Fibroblast of pulmonary artery (primary cell): ENCODE data around the gene FBXW5.

Experiments
- DNase-seq: peaks from one replicate; pipeline ENCODE4 v3.0.0-alpha.2; 2010; ENCODE audit warnings: low read depth
- H3K4me3 ChIP-seq: replicated peaks from 2 replicates; pipeline ENCODE4 v1.5.1; 2011; ENCODE audit warnings: low read depth, mild to moderate bottlenecking, control low read depth, low read length, moderate library complexity
- TF ChIP-seq, protein P1 (sequence below): IDR thresholded peaks from 2 replicates; pipeline ENCODE4 v1.5.1; 2011; ENCODE audit warnings: mild to moderate bottlenecking, control low read depth, low read length, inconsistent platforms; ENCODE audit errors: missing control alignments

The FBXW5 gene

DNA sequence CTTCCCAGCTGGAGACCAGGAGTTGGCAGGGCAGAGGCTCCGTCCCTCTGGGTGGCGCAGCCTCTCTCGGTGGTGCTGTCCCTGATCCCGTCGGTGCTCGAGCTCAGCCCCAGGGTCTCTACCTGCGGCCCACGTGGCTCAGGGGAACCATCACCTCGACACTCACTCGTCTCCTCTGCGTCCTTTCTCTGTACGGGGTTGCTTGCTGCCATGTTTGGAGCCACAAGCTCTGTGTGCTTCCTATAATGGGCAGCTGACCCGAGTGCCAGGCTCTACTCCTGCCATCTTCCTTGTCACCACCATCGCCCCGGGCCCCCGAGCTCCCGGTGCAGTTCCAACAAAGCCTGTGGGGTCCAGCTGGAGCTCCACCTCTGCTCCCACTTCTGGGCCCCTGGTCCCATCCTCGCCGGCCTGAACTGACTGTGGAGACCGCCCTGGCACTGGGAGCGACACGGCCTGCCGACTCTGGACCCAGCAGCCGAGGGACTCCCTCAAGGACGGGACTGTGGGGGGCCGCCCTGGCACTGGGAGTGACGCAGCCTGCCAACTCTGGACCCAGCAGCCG lies 5.0 kb downstream of the FBXW5 start:
- no peak for DNase-seq

DNA sequence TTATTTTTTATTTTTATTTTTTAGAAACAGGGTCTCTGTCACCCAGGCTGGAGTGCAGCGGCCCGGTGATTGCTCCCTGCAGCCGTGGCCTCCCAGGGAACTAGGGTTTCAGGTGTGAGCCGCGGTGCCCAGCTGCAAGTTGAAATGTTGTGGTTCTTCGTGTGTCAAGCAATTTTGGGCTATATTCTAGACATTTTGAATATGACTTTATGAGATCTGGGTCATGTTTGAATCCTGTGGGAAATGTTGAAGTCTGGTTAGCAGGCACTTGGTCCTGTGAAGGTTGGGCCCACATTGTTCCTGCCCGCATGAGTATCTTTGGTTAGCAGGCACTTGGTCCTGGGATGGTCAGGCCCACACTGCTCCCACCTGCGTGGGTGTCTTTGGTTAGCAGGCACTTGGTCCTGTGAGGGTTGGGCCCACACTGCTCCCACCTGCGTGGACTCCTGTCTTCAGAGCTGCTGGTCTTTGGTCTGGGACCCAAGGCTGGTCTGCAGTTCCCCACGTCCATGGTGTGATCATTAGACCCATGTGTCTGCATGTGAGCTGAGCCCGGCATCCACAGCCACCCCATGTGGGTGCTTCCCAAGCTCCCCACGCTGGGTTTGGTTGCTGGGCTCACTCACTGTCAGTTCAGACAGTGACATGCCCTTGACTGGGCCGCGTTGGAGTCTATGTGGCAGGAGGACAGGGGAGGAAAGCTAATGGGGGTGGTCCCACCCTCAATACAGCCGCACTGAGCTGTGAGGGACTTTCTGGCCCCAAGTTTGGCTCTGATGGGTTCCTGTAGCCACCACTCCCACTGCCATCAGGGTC lies 7.1 kb downstream of the FBXW5 start:
- TF ChIP-seq, protein P1, sequence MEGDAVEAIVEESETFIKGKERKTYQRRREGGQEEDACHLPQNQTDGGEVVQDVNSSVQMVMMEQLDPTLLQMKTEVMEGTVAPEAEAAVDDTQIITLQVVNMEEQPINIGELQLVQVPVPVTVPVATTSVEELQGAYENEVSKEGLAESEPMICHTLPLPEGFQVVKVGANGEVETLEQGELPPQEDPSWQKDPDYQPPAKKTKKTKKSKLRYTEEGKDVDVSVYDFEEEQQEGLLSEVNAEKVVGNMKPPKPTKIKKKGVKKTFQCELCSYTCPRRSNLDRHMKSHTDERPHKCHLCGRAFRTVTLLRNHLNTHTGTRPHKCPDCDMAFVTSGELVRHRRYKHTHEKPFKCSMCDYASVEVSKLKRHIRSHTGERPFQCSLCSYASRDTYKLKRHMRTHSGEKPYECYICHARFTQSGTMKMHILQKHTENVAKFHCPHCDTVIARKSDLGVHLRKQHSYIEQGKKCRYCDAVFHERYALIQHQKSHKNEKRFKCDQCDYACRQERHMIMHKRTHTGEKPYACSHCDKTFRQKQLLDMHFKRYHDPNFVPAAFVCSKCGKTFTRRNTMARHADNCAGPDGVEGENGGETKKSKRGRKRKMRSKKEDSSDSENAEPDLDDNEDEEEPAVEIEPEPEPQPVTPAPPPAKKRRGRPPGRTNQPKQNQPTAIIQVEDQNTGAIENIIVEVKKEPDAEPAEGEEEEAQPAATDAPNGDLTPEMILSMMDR, result no peak
- no peak for DNase-seq
- H3K4me3 ChIP-seq, result no peak overlapping the region

More for the DNA sequence above, 5.0 kb downstream of the FBXW5 start:
- TF ChIP-seq, protein P1, result no peak
- no peak overlapping the region for H3K4me3 ChIP-seq

DNA sequence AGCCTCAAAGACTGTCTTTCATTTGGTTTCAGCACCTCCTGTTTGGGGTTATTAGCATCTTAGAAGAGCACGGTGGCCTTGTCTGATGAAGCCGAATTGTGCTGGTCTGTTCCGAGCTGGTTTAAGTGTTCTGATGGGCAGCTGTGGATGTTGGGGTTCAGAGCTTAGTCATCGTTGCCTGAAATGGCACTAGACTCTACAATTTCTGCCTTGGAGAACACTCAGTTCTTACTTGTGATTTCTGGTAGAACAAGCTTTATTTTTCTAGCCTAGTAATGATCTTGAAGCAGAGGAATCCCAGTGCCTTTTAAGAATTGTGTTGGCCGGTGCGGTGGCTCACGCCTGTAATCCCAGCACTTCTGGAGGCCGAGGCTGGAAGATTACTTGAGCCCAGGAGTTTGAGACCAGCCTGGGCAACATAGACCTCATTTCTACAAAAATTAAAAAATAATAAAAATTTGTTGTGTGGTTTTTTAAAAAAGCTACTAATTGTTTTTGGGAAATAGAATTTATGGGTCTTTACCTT lies 7.8 kb downstream of the FBXW5 start:
- DNase-seq, result no peak
- H3K4me3 ChIP-seq, result no peak overlapping the region
- TF ChIP-seq, protein P1, result no peak

DNA sequence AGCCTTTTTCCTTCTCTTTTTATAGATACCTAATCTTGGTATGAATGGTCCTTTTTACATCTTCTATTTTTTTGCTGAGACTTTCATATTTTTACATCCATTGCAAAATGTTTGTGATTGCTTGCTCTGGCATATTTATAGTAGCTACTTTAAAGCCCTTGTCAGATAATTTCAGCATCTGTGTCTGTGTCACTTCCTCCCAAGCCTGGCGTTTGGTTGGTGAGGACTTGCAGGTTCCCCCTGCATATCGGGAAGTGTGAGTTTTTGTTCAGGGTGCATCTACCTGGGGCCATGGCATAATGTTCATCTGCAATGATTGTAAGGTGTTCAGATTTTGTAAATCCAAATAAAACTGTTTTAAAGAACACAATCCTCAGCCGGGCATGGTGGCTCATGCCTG lies 8.9 kb downstream of the FBXW5 start:
- H3K4me3 ChIP-seq, result no peak overlapping the region
- TF ChIP-seq, protein P1, result no peak
- no peak for DNase-seq

DNA sequence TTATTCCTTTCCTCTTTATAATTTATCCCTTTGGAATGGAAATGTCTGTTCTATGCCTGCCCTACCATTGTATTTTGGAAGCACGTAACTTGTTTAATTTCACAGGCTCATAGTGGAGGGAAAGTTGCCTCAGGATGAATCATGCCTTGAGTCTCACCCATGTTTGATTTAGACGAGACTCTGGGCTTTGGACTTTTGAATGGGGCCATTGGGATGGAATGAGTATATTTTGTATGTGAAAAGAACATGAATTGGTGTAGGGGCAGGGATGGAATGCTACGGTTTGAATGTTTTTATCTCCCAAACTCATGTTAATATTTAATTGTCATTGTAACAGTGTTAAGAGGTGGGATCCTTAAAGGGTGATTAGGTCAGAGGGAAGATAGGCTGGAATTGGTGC lies 10.3 kb downstream of the FBXW5 start:
- TF ChIP-seq, protein P1, result no peak
- DNase-seq, result no peak
- H3K4me3 ChIP-seq, result no peak overlapping the region

DNA sequence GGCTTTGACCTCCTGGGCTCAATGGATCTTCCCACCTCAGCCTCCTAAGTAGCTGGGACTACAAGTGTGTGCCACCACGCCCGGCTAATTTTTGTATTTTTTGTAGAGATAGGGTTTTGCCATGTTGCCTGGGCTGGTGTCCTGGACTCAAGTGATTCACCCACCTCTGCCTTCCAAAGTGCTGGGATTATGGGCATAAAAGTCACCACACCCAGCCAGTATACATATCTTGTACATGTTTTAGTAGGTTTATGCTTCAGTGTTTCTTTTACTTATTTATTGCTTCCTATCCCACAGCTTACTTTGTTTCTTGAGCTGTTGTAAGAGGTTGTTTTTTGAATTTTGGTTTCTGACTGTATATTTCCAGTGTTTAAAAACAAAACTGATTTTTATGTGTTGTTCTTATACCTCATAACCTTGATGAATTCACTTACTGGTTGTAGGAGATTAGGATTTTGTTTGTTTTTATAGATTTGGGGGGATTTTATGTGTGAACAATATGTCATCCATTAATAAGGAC lies 12.9 kb downstream of the FBXW5 start:
- no peak for DNase-seq
- H3K4me3 ChIP-seq, result no peak overlapping the region
- TF ChIP-seq, protein P1, result no peak
